Measurements from ENCODE around the gene RABGGTA.

Gene RABGGTA

GRCh38 chr14:24278424-24278823 lies 7.0 kb upstream of the RABGGTA start:
- DNase-seq: no peak

- no peak for DNase-seq
Observed at GRCh38 chr14:24277606-24278321, 6.4 kb upstream of the RABGGTA start.

GRCh38 chr14:24277071-24277470 lies 5.7 kb upstream of the RABGGTA start:
- DNase-seq: no peak

GRCh38 chr14:24274101-24274543 lies 2.7 kb upstream of the RABGGTA start:
- DNase-seq: no peak

- no peak for DNase-seq
Observed at GRCh38 chr14:24273422-24273998, 2.1 kb upstream of the RABGGTA start.

- DNase-seq: no peak
Observed at GRCh38 chr14:24272467-24272866, 1.1 kb upstream of the RABGGTA start.

GRCh38 chr14:24271834-24272263 lies 452 bp upstream of the RABGGTA start:
- DNase-seq: no peak

- DNase-seq: no peak
Observed at GRCh38 chr14:24270537-24271133, 762 bp downstream of the RABGGTA start.

GRCh38 chr14:24269910-24270536 lies 1.4 kb downstream of the RABGGTA start:
- DNase-seq: no peak

GRCh38 chr14:24269368-24269767 lies 2.0 kb downstream of the RABGGTA start:
- DNase-seq: no peak

GRCh38 chr14:24268225-24268624 lies 3.2 kb downstream of the RABGGTA start:
- no peak for DNase-seq

GRCh38 chr14:24267516-24267915 lies 3.9 kb downstream of the RABGGTA start:
- DNase-seq: no peak

- no peak for DNase-seq
Observed at GRCh38 chr14:24266344-24267244, 4.8 kb downstream of the RABGGTA start.

- no peak for DNase-seq
Observed at GRCh38 chr14:24264298-24264697, 7.1 kb downstream of the RABGGTA start.

- no peak for DNase-seq
Observed at GRCh38 chr14:24263848-24264247, 7.5 kb downstream of the RABGGTA start.

- DNase-seq: no peak
Observed at GRCh38 chr14:24262821-24263733, 8.3 kb downstream of the RABGGTA start, which contains the start of gene TGM1. Gene TGM1 (minus strand): TSS chr14:24263177. CDS start chr14:24262352, 825 bp downstream.

GRCh38 chr14:24261969-24262327 lies 9.4 kb downstream of the RABGGTA start:
- DNase-seq: no peak

GRCh38 chr14:24261256-24261968 lies 10.0 kb downstream of the RABGGTA start:
- DNase-seq: no peak

GRCh38 chr14:24260780-24261157 lies 10.6 kb downstream of the RABGGTA start:
- no peak for DNase-seq

- DNase-seq: no peak
Observed at GRCh38 chr14:24260026-24260779, 11.2 kb downstream of the RABGGTA start.

Measured in amniotic stem cell (primary cell).